Neuron (in vitro differentiated cells): ENCODE measurements around the gene TCTA.
A peak's percentile ranks its signal among the peaks of the same experiment; 100 is the strongest.
"Not testable (repeated sequence)": the region's sequence is repeated elsewhere in the genome, so short reads cannot be mapped to it uniquely, and the experiment has no call there.

Source experiments
- H2AFZ ChIP-seq: one replicate; pipeline ENCODE4 v1.6.1; 2013; ENCODE audit warnings: low read depth, mild to moderate bottlenecking, inconsistent platforms, low read length, moderate library complexity
- H3K27me3 ChIP-seq: one replicate; pipeline ENCODE4 v1.6.1; 2013; ENCODE audit warnings: low read length; ENCODE audit not compliant: insufficient read depth
- H3K36me3 ChIP-seq: one replicate; pipeline ENCODE4 v1.6.1; 2013; ENCODE audit warnings: low read length; ENCODE audit not compliant: insufficient read depth
- H3K4me1 ChIP-seq: one replicate; pipeline ENCODE4 v1.6.1; 2013; ENCODE audit warnings: low read length; ENCODE audit not compliant: insufficient read depth
- H3K4me3 ChIP-seq: 2 replicates; pipeline ENCODE4 v1.5.1; 2013; ENCODE audit warnings: mild to moderate bottlenecking, low read length, moderate library complexity
- H3K9me3 ChIP-seq: one replicate; pipeline ENCODE4 v1.6.1; 2013; ENCODE audit warnings: low read length

Gene TCTA

GRCh38 chr3:49391310-49391709 lies 20.9 kb upstream of the TCTA start:
- not testable (repeated sequence) for H3K4me3 ChIP-seq, H3K27me3 ChIP-seq, H3K9me3 ChIP-seq, H3K4me1 ChIP-seq, H2AFZ ChIP-seq
- H3K36me3 ChIP-seq: peaks cover 11% of the 10 kb centered on the region

DNA sequence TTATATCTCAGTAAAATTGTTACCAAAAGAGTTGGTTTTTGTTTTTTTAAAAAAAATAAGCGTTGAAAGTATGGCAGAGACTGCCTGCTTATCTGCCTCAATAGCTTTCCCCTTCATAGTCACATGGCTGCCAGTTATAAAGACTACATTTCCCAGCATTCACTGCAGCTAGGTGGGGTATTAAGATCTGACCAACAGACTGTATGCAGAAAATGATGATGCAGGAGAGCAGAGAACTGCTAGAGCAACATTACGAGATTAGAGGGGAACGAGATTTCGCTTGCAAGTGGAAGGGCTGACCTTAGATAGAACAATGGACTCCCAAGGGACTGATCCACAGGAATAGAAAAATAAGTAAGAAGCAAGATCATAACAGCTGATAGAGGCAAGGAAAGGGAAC lies 14.8 kb upstream of the TCTA start:
- Histone ChIP-seq H3K9me3 (no peaks in the 10 kb centered on the region), H3K27me3 (no peaks in the 10 kb centered on the region), H3K4me3 (no peak overlapping the region), H3K4me1 (no peaks in the 10 kb centered on the region), H2AFZ (no peak overlapping the region), H3K36me3 (peaks cover 19% of the 10 kb centered on the region)

- no peaks in the 10 kb centered on the region for H3K9me3 ChIP-seq
- H3K4me1 ChIP-seq: no peaks in the 10 kb centered on the region
- H3K27me3 ChIP-seq: no peaks in the 10 kb centered on the region
- H2AFZ ChIP-seq: no peak overlapping the region
- H3K4me3 ChIP-seq: no peak overlapping the region
- H3K36me3 ChIP-seq: peaks cover 29% of the 10 kb centered on the region
Measured at GRCh38 chr3:49399461-49399860, 12.8 kb upstream of the TCTA start.

DNA sequence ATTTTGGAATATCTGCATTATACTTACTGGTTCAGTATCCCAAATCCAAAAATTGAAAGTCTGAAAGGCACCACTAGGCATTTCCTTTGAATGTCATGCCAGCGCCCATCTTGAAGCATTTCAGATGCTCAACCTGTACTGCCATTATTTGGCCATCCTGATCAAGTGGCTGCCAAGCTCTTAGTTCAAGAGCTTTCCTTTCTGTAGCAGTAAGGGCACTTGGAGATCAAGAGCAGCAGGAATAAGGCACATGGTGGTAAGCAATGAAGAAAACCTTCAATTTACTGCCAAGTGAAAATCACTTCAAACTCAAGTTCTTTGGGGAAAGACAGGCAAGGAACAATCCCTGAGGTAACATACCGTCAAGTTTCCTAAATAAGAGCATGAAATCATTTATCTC lies 10.5 kb upstream of the TCTA start:
- H3K4me1 ChIP-seq: no peaks in the 10 kb centered on the region
- H3K36me3 ChIP-seq: peaks cover 16% of the 10 kb centered on the region
- no peak overlapping the region for H3K4me3 ChIP-seq
- H3K9me3 ChIP-seq: no peaks in the 10 kb centered on the region
- no peaks in the 10 kb centered on the region for H3K27me3 ChIP-seq
- H2AFZ ChIP-seq: no peak overlapping the region

GRCh38 chr3:49403891-49404290 lies 8.3 kb upstream of the TCTA start:
- Histone ChIP-seq H2AFZ (no peak overlapping the region), H3K27me3 (no peaks in the 10 kb centered on the region), H3K9me3 (no peaks in the 10 kb centered on the region), H3K36me3 (peaks cover 16% of the 10 kb centered on the region), H3K4me3 (no peak overlapping the region), H3K4me1 (no peaks in the 10 kb centered on the region)

- H3K9me3 ChIP-seq, H3K4me3 ChIP-seq, H3K27me3 ChIP-seq, H2AFZ ChIP-seq: not testable (repeated sequence)
- Histone ChIP-seq H3K36me3 (peaks cover 16% of the 10 kb centered on the region), H3K4me1 (peaks cover 10% of the 10 kb centered on the region)
Measured at GRCh38 chr3:49405570-49405969, 6.7 kb upstream of the TCTA start.

DNA sequence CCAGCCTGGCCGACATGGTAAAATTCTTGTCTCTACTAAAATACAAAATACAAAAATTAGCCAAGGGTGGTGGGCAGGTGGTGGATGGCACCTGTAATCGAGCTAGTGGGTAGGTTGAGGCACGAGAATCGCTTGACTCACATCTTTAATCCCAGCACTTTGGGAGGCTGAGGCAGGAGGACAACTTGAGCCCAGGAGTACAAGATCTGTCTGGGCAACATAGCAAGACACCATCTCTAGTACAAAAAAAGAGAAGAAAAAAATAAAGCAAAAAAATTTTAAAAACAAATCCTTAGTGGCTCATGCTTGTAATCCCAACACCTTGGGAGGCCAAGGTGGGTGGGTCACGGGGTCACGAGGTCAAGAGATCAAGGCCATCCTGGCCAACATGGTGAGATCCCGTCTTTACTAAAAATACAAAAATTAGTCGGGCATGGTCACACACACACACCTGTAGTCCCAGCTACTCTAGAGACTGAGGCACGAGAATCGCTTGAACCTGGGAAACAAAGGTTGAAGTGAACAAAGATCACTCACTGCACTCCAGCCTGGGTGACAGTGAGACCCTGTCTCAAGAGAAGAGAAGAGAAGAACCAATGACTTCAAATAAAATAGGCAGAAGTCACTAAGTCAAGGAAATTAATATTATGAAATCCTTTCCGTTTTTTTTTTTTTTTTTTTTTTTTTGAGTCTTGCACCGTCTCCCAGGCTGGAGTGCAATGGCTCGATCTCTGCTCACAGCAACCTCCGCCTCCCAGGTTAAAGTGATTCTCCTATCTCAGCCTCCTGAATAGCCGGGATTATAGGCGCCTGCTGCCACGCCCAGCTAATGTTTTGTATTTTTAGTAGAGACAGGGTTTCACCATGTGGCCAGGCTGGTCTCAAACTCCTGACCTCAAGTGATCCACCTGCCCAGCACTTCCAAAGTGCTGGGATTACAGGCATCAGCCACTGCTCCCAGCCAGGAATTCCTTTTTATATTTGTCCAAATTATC lies 5.4 kb upstream of the TCTA start:
- Histone ChIP-seq H2AFZ (no peak overlapping the region), H3K9me3 (no peaks in the 10 kb centered on the region), H3K27me3 (no peaks in the 10 kb centered on the region), H3K4me1 (peaks cover 12% of the 10 kb centered on the region), H3K4me3 (no peak overlapping the region), H3K36me3 (peaks cover 14% of the 10 kb centered on the region)

GRCh38 chr3:49410066-49410845 lies 2.0 kb upstream of the TCTA start:
- Histone ChIP-seq H3K27me3 (no peaks in the 10 kb centered on the region), H3K4me1 (peaks cover 21% of the 10 kb centered on the region), H2AFZ (no peak overlapping the region), H3K4me3 (peak overlapping the region; percentile 81), H3K36me3 (peaks cover 4% of the 10 kb centered on the region), H3K9me3 (no peaks in the 10 kb centered on the region)

- H3K4me1 ChIP-seq: peaks cover 21% of the 10 kb centered on the region
- no peaks in the 10 kb centered on the region for H3K27me3 ChIP-seq
- peaks cover 9% of the 10 kb centered on the region for H3K36me3 ChIP-seq
- H3K4me3 ChIP-seq: peak overlapping the region; percentile 81
- H3K9me3 ChIP-seq: no peaks in the 10 kb centered on the region
- peak overlapping the region; percentile 49 for H2AFZ ChIP-seq
Measured at GRCh38 chr3:49410846-49411534, 1.2 kb upstream of the TCTA start.

GRCh38 chr3:49411535-49411967 lies 672 bp upstream of the TCTA start:
- Histone ChIP-seq H3K27me3 (no peaks in the 10 kb centered on the region), H3K9me3 (no peaks in the 10 kb centered on the region), H2AFZ (peak overlapping the region; percentile 49), H3K36me3 (peaks cover 11% of the 10 kb centered on the region), H3K4me3 (peak overlapping the region; percentile 81), H3K4me1 (peaks cover 21% of the 10 kb centered on the region)

DNA sequence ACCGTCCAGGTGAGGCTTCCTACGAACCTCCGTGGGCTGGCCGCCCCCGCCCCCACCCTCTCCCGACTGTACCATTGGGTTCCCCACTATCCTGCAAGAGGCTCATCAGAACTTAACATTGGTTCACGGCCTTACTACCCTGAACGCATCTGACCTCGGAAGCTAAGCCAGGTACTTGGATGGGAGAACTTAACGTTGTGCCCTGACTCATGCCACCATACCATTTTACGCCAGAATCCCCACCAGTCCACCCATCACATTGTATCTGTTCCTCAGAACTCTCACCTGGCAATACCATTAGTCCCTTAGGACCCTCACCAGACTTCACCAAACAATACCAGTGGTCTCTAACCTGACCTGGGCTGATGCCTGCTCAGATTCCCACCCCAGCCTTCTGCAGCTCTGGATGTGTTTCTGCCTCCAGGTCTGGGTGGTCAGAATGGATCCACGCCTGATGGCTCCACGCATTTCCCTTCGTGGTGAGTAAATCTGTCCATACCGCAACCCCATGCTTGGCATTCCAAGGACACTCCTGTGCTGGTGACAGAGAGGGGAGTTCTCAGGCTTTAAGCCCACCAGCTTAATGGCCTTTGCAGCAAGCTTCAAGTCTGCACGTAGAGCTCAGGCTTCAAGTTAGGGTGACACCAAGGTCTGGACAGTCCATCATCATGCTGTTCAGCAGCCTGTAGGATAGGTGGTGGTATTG lies 562 bp downstream of the TCTA start:
- peaks cover 21% of the 10 kb centered on the region for H3K4me1 ChIP-seq
- H2AFZ ChIP-seq: no peak overlapping the region
- no peaks in the 10 kb centered on the region for H3K27me3 ChIP-seq
- H3K4me3 ChIP-seq: peak overlapping the region; percentile 81
- H3K9me3 ChIP-seq: no peaks in the 10 kb centered on the region
- H3K36me3 ChIP-seq: peaks cover 13% of the 10 kb centered on the region

DNA sequence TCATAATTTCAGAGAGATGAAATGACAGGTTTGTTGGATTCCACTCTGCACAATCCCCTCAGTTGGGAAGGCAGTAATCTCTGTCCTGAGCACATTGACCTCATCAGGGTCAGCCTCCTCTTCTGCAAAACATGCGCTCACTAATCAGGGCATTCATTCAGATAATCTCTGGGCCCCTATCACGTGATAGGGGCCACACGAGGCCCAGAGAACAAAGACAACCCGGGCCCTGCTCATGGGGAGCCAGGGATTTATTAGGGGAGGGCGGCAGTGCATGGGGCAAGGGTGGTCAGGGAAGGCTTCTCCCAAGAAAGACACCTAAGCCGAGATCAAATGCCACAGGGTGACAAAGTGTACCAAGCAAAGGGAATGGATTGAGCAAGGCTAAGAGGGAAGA lies 1.1 kb downstream of the TCTA start:
- no peaks in the 10 kb centered on the region for H3K27me3 ChIP-seq
- peaks cover 21% of the 10 kb centered on the region for H3K4me1 ChIP-seq
- peaks cover 13% of the 10 kb centered on the region for H3K36me3 ChIP-seq
- H3K9me3 ChIP-seq: no peaks in the 10 kb centered on the region
- peak overlapping the region; percentile 81 for H3K4me3 ChIP-seq
- H2AFZ ChIP-seq: no peak overlapping the region
